ENCODE results near the gene STK32B. TPM values are rescaled to one million over a fixed set of nuclear protein-coding genes. Genes with fewer than 3 reads are reported as not detected.

STK32B gene
- total RNA-seq, 1 donor from 2014 or later, result not detected

- H3K27ac Mint-ChIP-seq, result no peak overlapping the region
- H3K4me1 Mint-ChIP-seq, result no peaks in the 10 kb centered on the region
- no peaks in the 10 kb centered on the region for H3K27me3 Mint-ChIP-seq
- no peaks in the 10 kb centered on the region for H3K36me3 Mint-ChIP-seq (ENCODE audit: low read depth)
- no peaks in the 10 kb centered on the region for H3K9me3 Mint-ChIP-seq
- no peak overlapping the region for H3K4me3 Mint-ChIP-seq
- no peak for DNase-seq
- intact Hi-C loops (cut with micrococcal nuclease), result no loop called here
Measured at GRCh38 chr4:5444918-5445517, 393.7 kb downstream of the STK32B start.

- intact Hi-C loops (cut with micrococcal nuclease), result no loop called here
- Mint-ChIP-seq H3K36me3 (ENCODE audit: low read depth) (no peaks in the 10 kb centered on the region), H3K9me3 (no peaks in the 10 kb centered on the region), H3K27me3 (no peaks in the 10 kb centered on the region), H3K4me1 (no peaks in the 10 kb centered on the region), H3K27ac (no peak overlapping the region), H3K4me3 (no peak overlapping the region)
- no peak for DNase-seq
Measured at GRCh38 chr4:5446595-5447226, 395.4 kb downstream of the STK32B start.

DNA sequence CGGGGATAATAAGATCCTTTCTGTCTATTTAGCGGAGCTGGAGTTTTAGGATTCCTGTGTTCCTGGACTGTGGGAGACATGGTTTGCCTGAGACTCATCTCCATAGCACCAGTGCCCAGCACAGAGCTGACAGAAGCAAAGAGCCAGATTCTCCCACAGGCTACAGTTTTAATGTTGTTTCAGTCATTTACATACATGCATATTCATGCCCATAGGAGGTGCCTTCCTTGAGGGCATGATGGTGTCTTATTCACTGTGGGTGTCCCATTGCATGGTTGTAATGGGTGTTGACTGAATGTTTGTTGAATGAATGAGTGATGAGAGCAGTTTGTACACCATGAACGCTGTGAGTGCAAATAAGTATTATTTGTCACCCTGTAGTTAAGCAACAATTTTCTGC is 396.5 kb downstream of the STK32B start:
- Mint-ChIP-seq H3K4me3 (no peak overlapping the region), H3K36me3 (ENCODE audit: low read depth) (no peaks in the 10 kb centered on the region), H3K4me1 (no peaks in the 10 kb centered on the region), H3K27ac (no peak overlapping the region), H3K27me3 (no peaks in the 10 kb centered on the region), H3K9me3 (no peaks in the 10 kb centered on the region)
- no peak for DNase-seq
- intact Hi-C loops (cut with micrococcal nuclease), result no loop called here

DNA sequence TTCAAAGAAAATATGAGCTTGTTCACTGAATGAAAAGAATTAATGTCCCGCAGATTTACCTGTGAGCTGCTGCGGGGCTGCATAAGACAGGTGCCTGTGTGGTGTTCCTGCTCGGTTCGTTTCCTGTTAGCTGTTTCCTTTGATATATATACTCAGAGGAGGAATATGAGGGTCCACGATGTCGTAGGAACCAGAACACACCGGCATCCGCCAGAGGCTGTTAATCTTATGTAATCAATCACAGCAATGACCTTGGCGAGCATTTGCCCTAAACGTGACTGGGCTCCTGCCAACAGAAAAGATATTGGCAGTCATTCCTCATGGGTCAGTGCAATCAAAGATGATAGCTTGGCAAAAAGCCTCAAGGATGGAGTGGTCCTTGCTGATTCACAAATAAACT is 396.9 kb downstream of the STK32B start:
- intact Hi-C loops (cut with micrococcal nuclease), result no loop called here
- no peaks in the 10 kb centered on the region for H3K27me3 Mint-ChIP-seq
- DNase-seq, result no peak

GRCh38 chr4:5451243-5451642 is 400.0 kb downstream of the STK32B start:
- intact Hi-C loops (cut with micrococcal nuclease), result no loop called here
- Mint-ChIP-seq H3K27ac (no peak overlapping the region), H3K4me1 (no peaks in the 10 kb centered on the region), H3K36me3 (ENCODE audit: low read depth) (no peaks in the 10 kb centered on the region), H3K4me3 (no peak overlapping the region), H3K27me3 (no peaks in the 10 kb centered on the region), H3K9me3 (no peaks in the 10 kb centered on the region)
- no peak for DNase-seq

More for the DNA sequence above, 396.9 kb downstream of the STK32B start:
- Mint-ChIP-seq H3K4me3 (no peak overlapping the region), H3K27ac (no peak overlapping the region), H3K4me1 (no peaks in the 10 kb centered on the region), H3K9me3 (no peaks in the 10 kb centered on the region), H3K36me3 (ENCODE audit: low read depth) (no peaks in the 10 kb centered on the region)

DNA sequence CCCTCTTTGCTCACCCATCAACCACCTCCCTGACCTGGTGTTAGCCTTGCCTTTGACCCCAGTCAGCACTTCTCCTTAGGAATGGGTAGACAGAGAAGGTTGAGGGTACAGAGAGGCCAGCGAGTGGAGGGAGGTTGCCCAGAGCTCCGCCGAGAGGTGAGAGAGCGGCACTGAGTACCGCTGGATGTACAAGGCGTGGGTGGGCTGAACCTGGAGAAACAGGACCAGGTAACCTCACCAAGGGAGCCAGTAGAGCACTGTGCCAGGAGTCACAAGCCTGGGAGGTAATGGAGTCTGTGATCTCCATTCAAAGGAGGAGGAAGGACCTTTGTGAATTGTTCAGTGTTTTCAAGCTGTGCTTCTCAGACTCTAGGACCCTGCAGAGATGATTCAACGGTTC is 400.9 kb downstream of the STK32B start:
- no peak for DNase-seq
- no peak overlapping the region for H3K4me3 Mint-ChIP-seq
- no peaks in the 10 kb centered on the region for H3K4me1 Mint-ChIP-seq
- H3K9me3 Mint-ChIP-seq, result no peaks in the 10 kb centered on the region
- intact Hi-C loops (cut with micrococcal nuclease), result no loop called here
- H3K27me3 Mint-ChIP-seq, result no peaks in the 10 kb centered on the region
- H3K36me3 Mint-ChIP-seq (ENCODE audit: low read depth), result no peaks in the 10 kb centered on the region
- no peak overlapping the region for H3K27ac Mint-ChIP-seq

DNA sequence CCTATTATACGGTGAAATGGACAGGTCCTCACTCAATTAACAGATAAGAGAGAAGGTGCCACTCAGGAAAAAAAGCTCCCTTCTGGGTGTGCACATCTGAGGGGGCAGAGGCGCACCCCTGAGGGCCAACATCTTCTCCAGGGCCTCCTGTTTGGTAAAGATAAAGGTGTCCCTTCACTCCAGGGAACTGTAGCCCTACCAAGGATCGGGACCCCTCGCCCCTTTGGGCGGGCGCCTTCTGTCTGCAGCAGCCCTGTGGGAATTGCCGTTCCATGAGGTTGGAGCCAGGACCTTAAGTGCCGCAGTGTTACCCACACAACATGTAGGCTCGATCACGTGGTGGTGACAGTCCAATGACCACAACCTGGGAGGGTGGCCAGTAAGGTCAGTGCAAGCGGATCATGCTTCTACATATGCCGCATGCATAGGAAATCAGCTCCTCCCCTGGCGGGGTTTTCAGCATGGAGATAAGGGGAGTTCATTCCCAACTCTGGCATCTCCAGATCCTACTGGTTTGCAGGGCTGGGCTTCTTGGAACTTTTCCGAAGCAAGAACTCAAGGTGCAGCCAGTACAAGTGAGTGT is 403.8 kb downstream of the STK32B start:
- no peaks in the 10 kb centered on the region for H3K9me3 Mint-ChIP-seq
- no peaks in the 10 kb centered on the region for H3K4me1 Mint-ChIP-seq
- no peaks in the 10 kb centered on the region for H3K36me3 Mint-ChIP-seq (ENCODE audit: low read depth)
- no peak overlapping the region for H3K4me3 Mint-ChIP-seq
- intact Hi-C loops (cut with micrococcal nuclease), result no loop called here
- H3K27me3 Mint-ChIP-seq, result no peaks in the 10 kb centered on the region
- DNase-seq, result no peak
- no peak overlapping the region for H3K27ac Mint-ChIP-seq

- H3K27me3 Mint-ChIP-seq, result no peaks in the 10 kb centered on the region
- no peak for DNase-seq
- no peak overlapping the region for H3K4me3 Mint-ChIP-seq
- no peak overlapping the region for H3K27ac Mint-ChIP-seq
- intact Hi-C loops (cut with micrococcal nuclease), result no loop called here
- H3K4me1 Mint-ChIP-seq, result no peaks in the 10 kb centered on the region
- no peaks in the 10 kb centered on the region for H3K36me3 Mint-ChIP-seq (ENCODE audit: low read depth)
- H3K9me3 Mint-ChIP-seq, result no peaks in the 10 kb centered on the region
Measured at GRCh38 chr4:5456296-5456845, 405.1 kb downstream of the STK32B start.

- H3K4me1 Mint-ChIP-seq, result no peaks in the 10 kb centered on the region
- no peak for DNase-seq
- intact Hi-C loops (cut with micrococcal nuclease), result no loop called here
- no peak overlapping the region for H3K4me3 Mint-ChIP-seq
- no peaks in the 10 kb centered on the region for H3K36me3 Mint-ChIP-seq (ENCODE audit: low read depth)
- no peaks in the 10 kb centered on the region for H3K9me3 Mint-ChIP-seq
- H3K27ac Mint-ChIP-seq, result no peak overlapping the region
- no peaks in the 10 kb centered on the region for H3K27me3 Mint-ChIP-seq
Measured at GRCh38 chr4:5458676-5459075, 407.4 kb downstream of the STK32B start.

- no peak for DNase-seq
- Mint-ChIP-seq H3K36me3 (ENCODE audit: low read depth) (no peaks in the 10 kb centered on the region), H3K9me3 (no peaks in the 10 kb centered on the region), H3K27me3 (no peaks in the 10 kb centered on the region), H3K4me3 (no peak overlapping the region), H3K27ac (no peak overlapping the region), H3K4me1 (no peaks in the 10 kb centered on the region)
- intact Hi-C loops (cut with micrococcal nuclease), result no loop called here
Measured at GRCh38 chr4:5459236-5459635, 408.0 kb downstream of the STK32B start.

DNA sequence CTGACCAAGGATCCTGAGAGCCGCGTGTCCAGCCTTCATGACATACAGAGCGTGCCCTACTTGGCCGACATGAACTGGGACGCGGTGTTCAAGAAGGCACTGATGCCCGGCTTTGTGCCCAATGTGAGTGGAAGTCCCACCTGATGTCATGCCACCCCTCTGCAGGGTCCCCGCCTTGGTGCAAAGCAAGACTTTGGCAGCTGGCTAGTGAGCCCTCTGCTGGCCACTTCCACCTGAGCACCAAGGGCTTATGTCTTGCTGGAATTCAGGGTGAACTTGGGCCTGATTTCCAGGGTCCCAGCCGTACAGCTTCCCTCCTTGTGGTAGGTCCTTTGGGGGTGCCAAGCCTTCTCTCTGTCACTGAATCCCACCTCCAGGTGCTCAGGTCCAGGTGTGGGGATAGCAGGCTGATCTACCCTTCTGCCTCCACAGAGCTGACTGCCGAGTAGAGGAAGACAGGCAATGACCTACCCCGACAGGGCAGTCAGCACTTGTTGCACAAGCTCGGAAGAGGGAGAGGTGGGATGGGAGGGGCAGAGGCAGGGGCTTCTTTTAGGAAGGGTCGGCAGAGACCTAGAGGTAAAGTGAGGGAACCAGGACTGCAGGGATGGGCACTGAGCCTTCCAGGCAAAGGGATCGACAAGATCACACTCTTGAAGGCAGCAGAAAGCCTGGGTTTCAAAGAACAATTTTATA is 409.0 kb downstream of the STK32B start:
- Mint-ChIP-seq H3K4me1 (no peaks in the 10 kb centered on the region), H3K4me3 (no peak overlapping the region), H3K27me3 (no peaks in the 10 kb centered on the region), H3K27ac (no peak overlapping the region), H3K9me3 (no peaks in the 10 kb centered on the region), H3K36me3 (ENCODE audit: low read depth) (no peaks in the 10 kb centered on the region)
- DNase-seq, result no peak
- intact Hi-C loops (cut with micrococcal nuclease), result no loop called here

GRCh38 chr4:5461477-5461876 is 410.2 kb downstream of the STK32B start:
- intact Hi-C loops (cut with micrococcal nuclease), result no loop called here
- DNase-seq, result no peak
- Mint-ChIP-seq H3K4me1 (no peaks in the 10 kb centered on the region), H3K9me3 (no peaks in the 10 kb centered on the region), H3K27me3 (no peaks in the 10 kb centered on the region), H3K36me3 (ENCODE audit: low read depth) (no peaks in the 10 kb centered on the region), H3K27ac (no peak overlapping the region), H3K4me3 (no peak overlapping the region)

- no peaks in the 10 kb centered on the region for H3K4me1 Mint-ChIP-seq
- no peaks in the 10 kb centered on the region for H3K9me3 Mint-ChIP-seq
- intact Hi-C loops (cut with micrococcal nuclease), result no loop called here
- no peak overlapping the region for H3K27ac Mint-ChIP-seq
- H3K36me3 Mint-ChIP-seq (ENCODE audit: low read depth), result no peaks in the 10 kb centered on the region
- no peaks in the 10 kb centered on the region for H3K27me3 Mint-ChIP-seq
- DNase-seq, result no peak
- H3K4me3 Mint-ChIP-seq, result no peak overlapping the region
Measured at GRCh38 chr4:5462254-5462835, 411.1 kb downstream of the STK32B start.

GRCh38 chr4:5462896-5463295 is 411.6 kb downstream of the STK32B start:
- Mint-ChIP-seq H3K9me3 (no peaks in the 10 kb centered on the region), H3K4me1 (no peaks in the 10 kb centered on the region), H3K27ac (no peak overlapping the region), H3K36me3 (ENCODE audit: low read depth) (no peaks in the 10 kb centered on the region), H3K27me3 (no peaks in the 10 kb centered on the region), H3K4me3 (no peak overlapping the region)
- DNase-seq, result no peak
- intact Hi-C loops (cut with micrococcal nuclease), result no loop called here

Data from activated CD4-positive, alpha-beta T cell treated with anti-CD3 and anti-CD28 coated beads, Interleukin-2, amount 10 ng/mL, durations not matched to agents 24 days and 14 days (primary cell).